Ishikawa (cell line): Measurements from ENCODE around the gene NFKB1.

Experiments
- CEBPB ChIP-seq: IDR thresholded peaks from 2 replicates; pipeline ENCODE4 v1.6.1; 2012
- CREB1 ChIP-seq: IDR thresholded peaks from 2 replicates; pipeline ENCODE4 v1.6.1; 2012; ENCODE audit warnings: low read depth
- EP300 ChIP-seq: IDR thresholded peaks from 2 replicates; pipeline ENCODE4 v1.6.1; 2012; ENCODE audit warnings: borderline replicate concordance
- NFIC ChIP-seq: IDR thresholded peaks from 2 replicates; pipeline ENCODE4 v1.6.1; 2012
- RAD21 ChIP-seq: IDR thresholded peaks from 2 replicates; pipeline ENCODE4 v1.6.1; 2012; ENCODE audit warnings: low read depth
- TAF1 ChIP-seq: IDR thresholded peaks from 2 replicates; pipeline ENCODE4 v1.6.1; 2012; ENCODE audit warnings: low read depth, mild to moderate bottlenecking
- TCF12 ChIP-seq: IDR thresholded peaks from 2 replicates; pipeline ENCODE4 v1.6.1; 2012; ENCODE audit warnings: low read depth
- YY1 ChIP-seq: IDR thresholded peaks from 2 replicates; pipeline ENCODE4 v1.6.1; 2012; ENCODE audit warnings: low read depth
- ZBTB7A ChIP-seq: IDR thresholded peaks from 2 replicates; pipeline ENCODE4 v1.6.1; 2012; ENCODE audit warnings: low read depth
- TF ChIP-seq, protein P1 (sequence below): IDR thresholded peaks from 2 replicates; pipeline ENCODE4 v1.6.1; 2012; ENCODE audit warnings: low read depth, mild to moderate bottlenecking

DNA sequence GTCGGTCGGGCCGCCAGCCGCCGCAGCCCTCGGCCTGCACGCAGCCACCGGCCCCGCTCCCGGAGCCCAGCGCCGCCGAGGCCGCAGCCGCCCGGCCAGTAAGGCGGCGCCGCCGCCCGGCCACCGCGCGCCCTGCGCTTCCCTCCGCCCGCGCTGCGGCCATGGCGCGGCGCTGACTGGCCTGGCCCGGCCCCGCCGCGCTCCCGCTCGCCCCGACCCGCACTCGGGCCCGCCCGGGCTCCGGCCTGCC lies 213 bp downstream of the NFKB1 start:
- TF ChIP-seq CEBPB (no peak), EP300 (no peak), CREB1 (no peak), TAF1 (no peak), YY1 (no peak), NFIC (no peak), RAD21 (no peak), ZBTB7A (no peak), TCF12 (no peak)
- TF ChIP-seq, protein P1, sequence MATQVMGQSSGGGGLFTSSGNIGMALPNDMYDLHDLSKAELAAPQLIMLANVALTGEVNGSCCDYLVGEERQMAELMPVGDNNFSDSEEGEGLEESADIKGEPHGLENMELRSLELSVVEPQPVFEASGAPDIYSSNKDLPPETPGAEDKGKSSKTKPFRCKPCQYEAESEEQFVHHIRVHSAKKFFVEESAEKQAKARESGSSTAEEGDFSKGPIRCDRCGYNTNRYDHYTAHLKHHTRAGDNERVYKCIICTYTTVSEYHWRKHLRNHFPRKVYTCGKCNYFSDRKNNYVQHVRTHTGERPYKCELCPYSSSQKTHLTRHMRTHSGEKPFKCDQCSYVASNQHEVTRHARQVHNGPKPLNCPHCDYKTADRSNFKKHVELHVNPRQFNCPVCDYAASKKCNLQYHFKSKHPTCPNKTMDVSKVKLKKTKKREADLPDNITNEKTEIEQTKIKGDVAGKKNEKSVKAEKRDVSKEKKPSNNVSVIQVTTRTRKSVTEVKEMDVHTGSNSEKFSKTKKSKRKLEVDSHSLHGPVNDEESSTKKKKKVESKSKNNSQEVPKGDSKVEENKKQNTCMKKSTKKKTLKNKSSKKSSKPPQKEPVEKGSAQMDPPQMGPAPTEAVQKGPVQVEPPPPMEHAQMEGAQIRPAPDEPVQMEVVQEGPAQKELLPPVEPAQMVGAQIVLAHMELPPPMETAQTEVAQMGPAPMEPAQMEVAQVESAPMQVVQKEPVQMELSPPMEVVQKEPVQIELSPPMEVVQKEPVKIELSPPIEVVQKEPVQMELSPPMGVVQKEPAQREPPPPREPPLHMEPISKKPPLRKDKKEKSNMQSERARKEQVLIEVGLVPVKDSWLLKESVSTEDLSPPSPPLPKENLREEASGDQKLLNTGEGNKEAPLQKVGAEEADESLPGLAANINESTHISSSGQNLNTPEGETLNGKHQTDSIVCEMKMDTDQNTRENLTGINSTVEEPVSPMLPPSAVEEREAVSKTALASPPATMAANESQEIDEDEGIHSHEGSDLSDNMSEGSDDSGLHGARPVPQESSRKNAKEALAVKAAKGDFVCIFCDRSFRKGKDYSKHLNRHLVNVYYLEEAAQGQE = no peak
